GM12892 (cell line): ENCODE results near the gene ZNF586.
"Not testable (repeated sequence)": the region's sequence is repeated elsewhere in the genome, so short reads cannot be mapped to it uniquely, and the experiment has no call there.

Source experiments
- POLR2A ChIP-seq: IDR thresholded peaks from 2 replicates; pipeline ENCODE4 v1.6.1; 2011; ENCODE audit warnings: low read depth, low read length, control low read depth
- POLR2AphosphoS5 ChIP-seq: IDR thresholded peaks from 2 replicates; pipeline ENCODE4 v1.6.1; 2011; ENCODE audit warnings: low read depth, low read length, control low read depth

- not testable (repeated sequence) for TF ChIP-seq POLR2A, POLR2AphosphoS5
Measured at GRCh38 chr19:57821095-57821494, 51.6 kb downstream of the ZNF586 start.
